NCI-H446 treated with DMSO at 0.1 percent for 48 hours (cell line): ENCODE measurements around the gene NUCKS1.

ENCODE experiments used
- DNase-seq: peaks from one replicate; lab custom pipeline; 2025; lab: John Stamatoyannopoulos, UW

Gene NUCKS1

DNA sequence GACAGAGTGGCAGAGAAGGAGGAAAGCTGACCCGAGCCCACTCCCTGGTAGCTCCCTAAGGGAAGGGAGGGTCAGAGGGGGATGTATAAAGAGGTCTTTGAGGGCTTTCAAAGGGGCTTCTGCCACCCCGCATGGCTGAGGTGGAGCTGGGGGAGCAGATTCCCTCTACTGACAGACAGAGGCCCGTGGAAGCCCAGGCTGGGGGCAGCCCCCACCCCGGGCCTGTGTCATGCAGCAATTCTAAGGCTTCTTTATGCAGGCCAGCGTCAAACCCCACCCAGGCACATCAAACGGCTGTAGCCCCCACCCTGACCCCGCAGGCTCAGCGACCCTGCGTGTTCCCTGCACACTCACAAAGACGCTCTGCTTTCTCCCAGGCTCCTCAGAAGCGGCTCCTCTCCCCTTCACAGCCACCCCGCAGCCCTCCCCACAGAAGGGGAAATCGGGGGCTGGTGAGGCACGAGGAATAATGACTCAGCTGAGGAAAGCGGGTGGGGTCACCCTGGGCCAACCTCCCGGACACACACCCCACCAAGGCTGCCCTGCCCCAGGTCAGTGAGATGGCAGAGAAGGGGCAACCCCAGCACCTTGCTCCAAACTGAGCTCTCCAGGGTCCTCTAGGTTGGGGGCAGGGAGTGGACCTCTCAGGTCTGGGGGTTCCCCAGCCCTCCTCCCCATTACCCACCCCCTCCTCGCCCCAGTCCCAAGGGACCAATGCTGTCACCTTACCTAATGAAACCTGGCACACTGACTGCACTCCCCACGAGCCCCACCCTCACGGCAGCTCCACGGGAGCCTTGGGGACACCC is 80.4 kb downstream of the NUCKS1 start:
- DNase-seq: no peak

DNA sequence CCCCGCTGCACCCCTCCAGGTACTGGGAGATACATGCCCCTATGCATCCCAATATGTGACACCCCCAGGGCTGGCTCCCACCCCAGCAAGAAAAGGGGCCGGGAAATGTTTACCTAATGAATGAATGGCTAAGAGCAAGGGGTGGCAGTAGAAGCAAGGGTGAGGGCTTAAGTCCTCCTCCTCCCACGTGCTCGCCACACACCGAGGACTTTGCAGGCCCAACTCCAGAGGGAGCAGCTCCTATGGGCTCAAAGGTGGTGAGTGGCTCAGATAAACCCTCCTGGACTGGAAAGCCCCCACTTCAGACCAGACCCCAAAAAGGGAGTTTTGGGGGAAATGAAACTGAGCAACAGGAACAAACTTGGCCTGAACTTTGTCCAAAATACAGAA is 81.0 kb downstream of the NUCKS1 start:
- no peak for DNase-seq

DNA sequence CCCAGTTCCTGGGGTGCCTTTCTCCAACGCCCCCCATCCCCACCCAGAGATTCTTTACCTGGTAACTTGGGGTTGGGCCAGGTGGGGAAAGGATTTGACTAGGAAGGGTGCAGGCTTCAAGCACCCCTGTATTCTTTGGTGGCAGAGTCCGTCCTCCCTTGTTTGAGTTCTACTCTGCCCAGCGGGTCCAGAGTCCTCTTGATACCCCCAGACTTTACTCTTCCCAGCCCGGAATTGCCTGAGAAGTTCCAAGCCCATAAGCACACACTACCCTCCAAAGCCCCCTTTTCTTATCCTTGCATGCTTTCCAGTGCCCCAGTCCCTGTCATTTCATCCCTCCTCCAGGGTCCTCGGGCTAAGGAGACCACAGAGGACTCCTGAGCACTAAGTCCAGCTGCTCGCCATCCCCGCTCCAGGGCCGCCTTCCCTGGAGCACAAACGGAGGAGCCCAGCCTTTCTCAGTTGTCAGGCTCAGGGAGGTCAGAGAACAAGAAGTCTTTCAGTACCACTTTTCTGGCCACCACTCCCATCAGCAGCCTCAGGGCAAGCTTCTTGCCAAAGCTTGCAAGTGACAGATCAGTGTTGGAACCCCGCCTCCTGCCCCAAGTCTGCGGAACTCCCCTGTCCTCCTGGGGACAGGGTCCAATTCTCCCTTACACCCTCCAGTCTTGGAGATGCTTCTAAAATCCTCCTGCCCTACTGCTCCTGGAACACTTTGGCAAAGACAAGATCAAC is 81.9 kb downstream of the NUCKS1 start:
- no peak for DNase-seq

DNA sequence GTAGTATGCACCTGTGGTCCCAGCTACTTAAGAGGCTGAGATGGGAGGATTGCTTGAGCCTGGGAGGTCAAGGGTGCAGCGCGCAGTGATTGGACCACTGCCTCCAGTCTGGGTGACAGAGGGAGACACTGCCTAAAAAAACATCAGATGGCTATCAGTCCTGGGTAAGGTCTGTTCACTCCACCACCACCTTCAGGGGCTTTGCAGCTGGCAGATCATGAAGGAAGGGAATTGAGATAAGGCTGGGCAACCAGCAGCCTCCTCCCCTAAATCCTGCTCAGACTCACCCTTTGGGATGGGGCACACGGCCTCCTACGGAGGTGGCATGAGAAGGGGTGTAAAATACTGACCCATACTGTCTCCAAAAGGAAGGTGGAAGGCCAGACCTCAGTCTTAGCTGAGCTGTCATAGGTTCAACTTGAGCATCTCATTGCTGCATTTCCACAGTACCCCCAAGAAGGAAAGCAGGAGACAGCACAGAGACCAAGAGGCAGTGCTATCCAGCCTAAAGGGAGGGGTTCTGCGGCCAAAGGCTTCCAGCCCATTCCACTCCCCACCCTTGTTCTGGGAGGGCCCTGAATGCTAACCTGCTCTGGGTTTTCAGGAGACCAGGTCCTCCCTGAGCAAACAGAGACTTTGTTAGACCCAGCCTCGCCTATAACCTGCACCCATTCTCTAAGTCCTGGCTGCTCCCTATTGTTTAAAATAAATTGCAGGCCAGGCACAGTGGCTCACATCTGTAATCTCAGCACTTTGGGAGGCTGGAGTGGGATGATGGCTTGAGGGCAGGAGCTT is 83.4 kb downstream of the NUCKS1 start:
- no peak for DNase-seq

DNA sequence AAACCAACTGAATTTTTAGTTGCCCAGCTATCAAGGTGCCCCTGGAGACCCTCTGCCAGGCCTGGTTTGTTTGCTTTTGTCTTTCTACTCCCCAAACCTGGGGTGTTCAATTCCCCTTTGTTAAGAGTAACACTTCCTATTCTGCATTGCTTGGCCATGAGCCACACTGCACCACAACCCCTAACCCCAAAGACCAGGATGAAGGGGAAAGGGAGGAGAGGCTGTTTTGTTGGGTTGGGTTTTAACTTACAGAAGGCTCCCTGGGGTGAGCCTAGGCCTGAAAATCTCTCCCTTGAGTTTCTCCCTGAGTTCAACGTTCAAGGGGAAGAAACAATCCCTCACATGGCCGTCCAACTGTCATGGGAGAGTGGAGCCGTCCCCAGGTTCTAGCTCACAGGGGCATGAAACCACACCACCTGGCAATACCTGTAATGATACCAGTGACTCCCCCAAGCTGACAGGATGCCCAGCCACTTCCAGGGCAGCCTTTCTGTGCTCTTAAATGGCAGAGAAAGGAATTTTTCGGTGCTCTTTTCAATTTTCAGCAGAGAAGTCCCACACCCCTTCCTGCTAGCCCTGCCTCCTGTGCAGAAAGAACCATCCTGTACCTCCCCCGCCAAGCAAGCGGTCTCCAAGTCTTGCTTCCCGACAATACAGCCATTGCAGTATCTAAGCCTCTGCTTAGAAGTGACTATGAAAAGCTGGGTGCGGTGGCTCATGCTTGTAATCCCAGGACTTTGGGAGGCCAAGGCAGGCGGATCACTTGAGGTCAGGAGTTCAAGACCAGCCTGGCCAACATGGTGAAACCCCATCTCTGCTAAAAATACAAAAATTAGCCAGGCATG is 84.6 kb downstream of the NUCKS1 start:
- DNase-seq: no peak

DNA sequence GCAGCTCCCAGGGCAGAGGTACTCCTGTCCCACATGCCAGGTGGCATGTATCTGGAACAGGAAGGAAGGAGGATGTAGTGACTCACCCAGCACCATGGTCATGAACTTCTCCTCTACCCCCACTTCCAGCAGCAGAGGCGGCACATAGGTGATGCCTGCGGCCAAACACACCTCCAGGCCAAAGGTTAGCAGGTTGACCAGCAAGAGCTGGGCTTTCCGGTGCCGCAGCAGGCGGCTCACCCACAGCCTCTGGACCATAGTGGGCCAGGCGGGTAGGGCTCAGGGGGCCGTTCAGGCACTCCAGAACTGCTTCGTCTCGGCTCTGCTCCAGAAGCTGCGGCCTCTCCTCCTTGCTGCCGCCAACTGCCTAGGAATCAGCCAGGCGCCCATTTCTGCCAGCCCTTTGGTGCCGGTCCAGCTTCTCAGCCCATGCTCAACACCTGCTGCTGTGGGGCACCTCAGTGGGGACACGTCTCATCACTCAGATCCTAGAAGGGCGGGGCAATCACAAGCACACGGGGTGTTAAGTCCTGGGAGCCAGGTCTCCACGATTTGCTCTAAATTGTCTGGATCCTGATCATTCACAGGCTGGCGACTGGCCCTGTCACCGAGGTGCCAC is 85.5 kb downstream of the NUCKS1 start:
- no peak for DNase-seq

DNA sequence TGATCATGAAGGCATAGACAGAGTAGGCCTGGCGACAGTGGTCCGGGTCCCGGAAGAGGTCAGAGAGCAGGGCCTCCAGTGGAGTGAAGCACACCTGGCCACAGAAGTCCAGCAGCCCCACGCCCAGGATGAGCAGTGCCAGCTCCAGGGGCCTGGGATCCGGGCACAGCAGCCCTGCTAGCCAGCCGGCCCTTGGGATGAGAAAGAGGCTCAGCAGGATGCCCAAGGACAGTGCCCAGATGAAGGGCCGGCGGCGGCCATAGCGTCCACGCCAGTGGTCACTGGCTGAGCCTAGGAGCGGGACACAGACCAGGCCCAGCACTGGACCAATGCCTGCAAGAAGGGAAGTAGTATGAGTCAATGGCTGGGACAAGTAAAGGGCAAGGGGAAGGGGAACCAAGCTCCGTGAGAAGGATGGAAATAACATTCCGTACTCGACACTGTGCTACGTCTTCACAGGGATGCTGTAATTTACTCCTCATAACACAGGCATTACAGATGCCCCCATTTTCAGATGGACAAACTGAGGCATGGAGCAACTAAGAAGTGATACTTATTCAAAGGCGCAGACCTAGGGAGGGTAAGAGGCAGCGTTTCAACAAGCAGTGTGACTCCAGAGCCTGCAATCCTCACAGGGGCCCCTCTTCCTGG is 86.6 kb downstream of the NUCKS1 start:
- no peak for DNase-seq
